Keratinocyte (primary cell): ENCODE results near the gene PRRT3. TPM values are rescaled to one million over a fixed set of nuclear protein-coding genes. Genes with fewer than 3 reads are reported as not detected.

Experiments
- DNase-seq: peaks from one replicate; pipeline ENCODE4 v3.0.0-alpha.2; 2011; ENCODE audit warnings: low read depth, missing footprints, low spot score
- FAIRE-seq: peaks from 2 replicates; lab custom pipeline; 2011; peaks lifted over from hg19 to GRCh38; lab: Jason Lieb, UNC
- H2AFZ ChIP-seq: 2 replicates; pipeline ENCODE4 v1.6.0; 2012; ENCODE audit warnings: low read length, control low read depth, inconsistent platforms; ENCODE audit not compliant: control insufficient read depth
- H3K27ac ChIP-seq: 2 replicates; pipeline ENCODE4 v1.5.1; 2011; ENCODE audit warnings: low read length; ENCODE audit not compliant: control insufficient read depth, insufficient read depth
- H3K27me3 ChIP-seq: 3 replicates; pipeline ENCODE4 v1.6.0; 2011; ENCODE audit warnings: low read length; ENCODE audit not compliant: control insufficient read depth, insufficient read depth; ENCODE audit errors: extremely low read depth
- H3K36me3 ChIP-seq, 2 experiments: 2 replicates in 1 of 2; 3 replicates in 1 of 2; pipeline ENCODE4 v1.5.1; 2011; ENCODE audit warnings: low read length in 2 of 2, mild to moderate bottlenecking in 1 of 2; ENCODE audit not compliant: control insufficient read depth in 2 of 2, insufficient read depth in 2 of 2; ENCODE audit errors: extremely low read depth in 1 of 2
- H3K4me1 ChIP-seq: 3 replicates; pipeline ENCODE4 v1.5.1; 2011; ENCODE audit warnings: low read length; ENCODE audit not compliant: control insufficient read depth, insufficient read depth; ENCODE audit errors: extremely low read depth
- H3K4me2 ChIP-seq: 3 replicates; pipeline ENCODE4 v1.6.0; 2011; ENCODE audit warnings: low read depth, low read length; ENCODE audit not compliant: control insufficient read depth, insufficient read depth; ENCODE audit errors: extremely low read depth
- H3K4me3 ChIP-seq, 3 experiments: fragments of 200-600 bp in 1 of 3; sonication (generic) in 1 of 3; 2 replicates in 2 of 3; 3 replicates in 1 of 3; pipeline ENCODE4 v1.5.1; 2011 to 2016; ENCODE audit warnings: low read length in 3 of 3, mild to moderate bottlenecking in 3 of 3, control low read depth in 2 of 3, inconsistent platforms in 1 of 3, low read depth in 1 of 3, mixed read lengths in 1 of 3, mixed run types in 1 of 3, moderate library complexity in 1 of 3; ENCODE audit not compliant: control insufficient read depth in 2 of 3, insufficient read depth in 2 of 3; ENCODE audit errors: extremely low read depth in 1 of 3
- H3K79me2 ChIP-seq: 2 replicates; pipeline ENCODE4 v1.6.0; 2012; ENCODE audit warnings: low read length; ENCODE audit not compliant: control insufficient read depth, insufficient read depth
- H3K9ac ChIP-seq: 3 replicates; pipeline ENCODE4 v1.6.0; 2011; ENCODE audit warnings: low read length; ENCODE audit not compliant: control insufficient read depth, insufficient read depth; ENCODE audit errors: extremely low read depth
- H3K9me1 ChIP-seq: 3 replicates; pipeline ENCODE4 v1.6.0; 2011; ENCODE audit warnings: low read length; ENCODE audit not compliant: control insufficient read depth, insufficient read depth; ENCODE audit errors: extremely low read depth
- H3K9me3 ChIP-seq: 2 replicates; pipeline ENCODE4 v1.5.1; 2012; ENCODE audit warnings: low read depth, low read length; ENCODE audit not compliant: control insufficient read depth
- H4K20me1 ChIP-seq: 3 replicates; pipeline ENCODE4 v1.6.0; 2011; ENCODE audit warnings: low read length; ENCODE audit not compliant: control insufficient read depth, insufficient read depth; ENCODE audit errors: extremely low read depth
- CTCF ChIP-seq, 3 experiments: IDR thresholded peaks in 1 of 3; conservative IDR thresholded peaks in 1 of 3; optimal IDR thresholded peaks in 1 of 3; 2 replicates in 2 of 3; 3 replicates in 1 of 3; pipeline versions ENCODE3 to v1.5.1; 2011; ENCODE audit warnings: low read length in 3 of 3, mild to moderate bottlenecking in 3 of 3, moderate library complexity in 2 of 3, control low read depth in 1 of 3, inconsistent platforms in 1 of 3; ENCODE audit not compliant: insufficient read depth in 2 of 3; ENCODE audit errors: extremely low read depth in 1 of 3
- EZH2 ChIP-seq: IDR thresholded peaks from one replicate; pipeline ENCODE4 v1.6.1; 2012; ENCODE audit warnings: inconsistent platforms, mild to moderate bottlenecking, low read length, moderate library complexity
- dilution Hi-C: fragments of 300-500 bp; cut with MboI; formaldehyde crosslinking; loops from one replicate; pipeline ENCODE4 v1.7.0; 2020; ENCODE audit warnings: low sequenced_read_pairs; ENCODE audit not compliant: extremely low pct_ligation_motif_present
- polyA plus RNA-seq, 5 experiments: library from polyadenylated mRNA; depleted of rRNA in 3 of 5; stranded (reverse) in 3 of 5; stranded (forward) in 1 of 5; unstranded in 1 of 5; fragments of >200 nt; gene quantifications; 1 replicate in 1 of 5; 2 replicates in 3 of 5; 3 replicates in 1 of 5; pipeline versions ENCODE4 v1.2.1 to v1.2.3, GENCODE V29; 2011 to 2012; ENCODE audit warnings: missing spikeins in 2 of 5, low read depth in 1 of 5, low replicate concordance in 1 of 5

The PRRT3 gene
- polyA plus RNA-seq, 1 donor (not counting 4 experiments of a cell fraction or from before 2014, with no cell fraction given): 0.22 TPM

DNA sequence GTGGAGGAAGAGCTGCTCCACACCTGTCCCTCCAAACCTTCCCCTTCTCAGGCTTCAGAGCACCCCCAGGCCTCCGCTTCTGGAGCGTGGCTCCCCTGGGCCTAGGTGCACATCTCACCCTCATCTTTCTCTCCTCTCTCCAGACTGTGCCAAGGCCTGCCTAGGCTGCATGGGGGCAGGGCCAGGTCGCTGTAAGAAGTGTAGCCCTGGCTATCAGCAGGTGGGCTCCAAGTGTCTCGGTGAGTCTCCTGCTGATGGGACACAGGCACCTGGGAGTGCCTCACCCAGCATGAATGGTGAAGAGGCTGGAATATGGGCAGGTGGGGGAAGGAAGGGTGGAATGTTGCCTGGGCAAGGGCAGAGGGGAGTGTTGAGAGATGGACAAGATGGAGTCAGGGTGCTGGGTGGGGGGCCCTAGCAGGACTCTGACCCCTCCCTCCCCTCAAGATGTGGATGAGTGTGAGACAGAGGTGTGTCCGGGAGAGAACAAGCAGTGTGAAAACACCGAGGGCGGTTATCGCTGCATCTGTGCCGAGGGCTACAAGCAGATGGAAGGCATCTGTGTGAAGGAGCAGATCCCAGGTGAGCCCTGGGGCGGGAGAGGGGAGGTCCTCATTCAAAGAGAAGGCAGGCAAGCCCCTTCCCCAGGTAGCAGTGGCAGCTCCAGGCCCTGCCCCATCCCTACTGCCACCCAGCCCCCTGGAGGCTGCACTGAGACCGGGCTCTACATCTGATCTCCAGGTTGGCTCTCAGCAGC, 9.1 kb downstream of the PRRT3 start:
- H2AFZ ChIP-seq: no peak overlapping the region
- H3K9ac ChIP-seq: no peak overlapping the region
- TF ChIP-seq CTCF (optimal IDR thresholded peaks at IDR 0.05 in 1 of 3, IDR thresholded peaks at IDR 0.05 in 1 of 3, conservative IDR thresholded peaks at IDR 0.05 in 1 of 3; ENCODE audit: extremely low read depth in 1 of 3, insufficient read depth in 2 of 3, low read length in 3 of 3): no peak
- no peak for TF ChIP-seq EZH2
- peaks cover 5% of the 10 kb centered on the region for H3K4me1 ChIP-seq
- no peak overlapping the region for H3K4me3 ChIP-seq
- no peaks in the 10 kb centered on the region for H4K20me1 ChIP-seq
- dilution Hi-C loops: no loop called here
- no peak for FAIRE-seq
- no peaks in the 10 kb centered on the region for H3K9me3 ChIP-seq
- peaks cover 1 to 17% of the 10 kb centered on the region in 2 experiments for H3K36me3 ChIP-seq
- DNase-seq: no peak
- no peak overlapping the region for H3K4me2 ChIP-seq
- no peaks in the 10 kb centered on the region for H3K79me2 ChIP-seq
- no peak overlapping the region for H3K27ac ChIP-seq
- H3K9me1 ChIP-seq: no peaks in the 10 kb centered on the region
- H3K27me3 ChIP-seq: no peaks in the 10 kb centered on the region

DNA sequence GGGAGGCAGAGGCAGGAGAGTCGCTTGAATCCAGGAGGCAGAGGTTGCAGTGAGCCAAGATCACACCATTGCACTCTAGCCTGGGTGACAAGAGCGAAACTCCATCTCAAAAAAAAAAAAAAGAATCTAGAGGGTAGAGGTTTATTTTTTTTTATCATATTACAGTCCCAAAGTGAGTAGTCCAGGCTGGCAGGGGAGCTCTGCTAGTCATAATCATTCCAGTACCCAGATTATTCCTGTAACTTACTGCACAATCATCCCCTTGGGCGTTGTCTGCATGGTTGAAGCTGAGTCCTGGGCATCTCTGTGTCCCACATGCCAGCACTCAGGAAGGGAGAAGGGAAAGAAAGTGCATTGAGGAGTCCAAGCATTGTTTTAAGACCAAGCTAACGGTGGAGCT, 10.0 kb downstream of the PRRT3 start:
- Histone ChIP-seq H2AFZ (no peak overlapping the region), H3K36me3 (peaks cover 4 to 21% of the 10 kb centered on the region in 2 experiments), H3K27me3 (no peaks in the 10 kb centered on the region), H3K9ac (no peak overlapping the region), H3K9me3 (no peaks in the 10 kb centered on the region), H3K79me2 (no peaks in the 10 kb centered on the region), H3K4me3 (no peak overlapping the region), H3K4me1 (peaks cover 2% of the 10 kb centered on the region), H4K20me1 (no peaks in the 10 kb centered on the region), H3K27ac (no peak overlapping the region), H3K9me1 (no peaks in the 10 kb centered on the region), H3K4me2 (no peak overlapping the region)
- TF ChIP-seq EZH2: no peak
- no peak for TF ChIP-seq CTCF (optimal IDR thresholded peaks at IDR 0.05 in 1 of 3, IDR thresholded peaks at IDR 0.05 in 1 of 3, conservative IDR thresholded peaks at IDR 0.05 in 1 of 3; ENCODE audit: extremely low read depth in 1 of 3, insufficient read depth in 2 of 3, low read length in 3 of 3)
- DNase-seq (no peak), FAIRE-seq (no peak)
- dilution Hi-C loops: no loop called here
